OCI-LY7 (cell line): Measurements from ENCODE around the gene TAS1R2. TPM values are rescaled to one million over a fixed set of nuclear protein-coding genes. Genes with fewer than 3 reads are reported as not detected.
A peak's percentile ranks its signal among the peaks of the same experiment; 100 is the strongest.

Experiments used
- BruUV-seq: library from RNA; stranded (reverse); fragments of 400-500 nt; replicated peaks from 2 replicates; lab custom pipeline; 2021; lab: Mats Ljungman, UMichigan
- CTCF ChIA-PET: fragments of 300-600 bp; sonication (Branson Sonifier 250); formaldehyde crosslinking; loops from one replicate; lab custom pipeline; 2022; ENCODE audit warnings: antibody characterized with exemption; ENCODE audit not compliant: unreplicated experiment; lab: Charles Lee
- POLR2A ChIA-PET: fragments of 300-600 bp; sonication (Branson Sonifier 250); formaldehyde crosslinking; loops from one replicate; lab custom pipeline; 2022; ENCODE audit warnings: antibody characterized with exemption; lab: Charles Lee
- DNase-seq: peaks from one replicate; pipeline ENCODE4 v3.0.0-alpha.2; 2015; ENCODE audit warnings: low spot score
- H2AFZ ChIP-seq: fragments of 200-600 bp; sonication (generic), shearing (Covaris generic); 2 replicates; pipeline ENCODE4 v1.6.1; 2014; ENCODE audit warnings: mild to moderate bottlenecking, antibody characterized with exemption, low read length, moderate library complexity
- H3K27ac ChIP-seq: fragments of 200-600 bp; sonication (generic); 2 replicates; pipeline ENCODE4 v1.5.1; 2014; ENCODE audit warnings: mixed run types, low read depth, mild to moderate bottlenecking, moderate library complexity, low read length, inconsistent platforms; ENCODE audit not compliant: poor library complexity, severe bottlenecking
- H3K36me3 ChIP-seq: fragments of 200-600 bp; sonication (generic); 2 replicates; pipeline ENCODE4 v1.6.1; 2014; ENCODE audit warnings: mild to moderate bottlenecking, antibody characterized with exemption, low read length, moderate library complexity, mixed read lengths; ENCODE audit not compliant: insufficient read depth
- H3K4me1 ChIP-seq: fragments of 200-600 bp; sonication (generic); 2 replicates; pipeline ENCODE4 v1.5.1; 2014; ENCODE audit warnings: mild to moderate bottlenecking, low read length; ENCODE audit not compliant: insufficient read depth, poor library complexity, severe bottlenecking
- H3K4me2 ChIP-seq: fragments of 200-600 bp; sonication (generic); 2 replicates; pipeline ENCODE4 v1.6.1; 2014; ENCODE audit warnings: mild to moderate bottlenecking, low read length
- H3K4me3 ChIP-seq: fragments of 200-600 bp; sonication (generic); 2 replicates; pipeline ENCODE4 v1.5.1; 2014; ENCODE audit warnings: mild to moderate bottlenecking, low read depth, low read length; ENCODE audit not compliant: poor library complexity, severe bottlenecking
- H3K79me2 ChIP-seq: fragments of 200-600 bp; sonication (generic); 2 replicates; pipeline ENCODE4 v1.6.1; 2016; ENCODE audit warnings: low read depth, mild to moderate bottlenecking, low read length, moderate library complexity, mixed read lengths; ENCODE audit not compliant: insufficient read depth
- H3K9me2 ChIP-seq: fragments of 200-600 bp; sonication (generic); 2 replicates; pipeline ENCODE4 v1.6.1; 2016; ENCODE audit warnings: mild to moderate bottlenecking, low read length, mixed read lengths; ENCODE audit not compliant: insufficient read depth
- H3K9me3 ChIP-seq: fragments of 200-600 bp; sonication (generic); 2 replicates; pipeline ENCODE4 v1.6.1; 2014; ENCODE audit warnings: mild to moderate bottlenecking, mixed run types, low read length, mixed read lengths
- H4K20me1 ChIP-seq: fragments of 200-600 bp; sonication (generic); 2 replicates; pipeline ENCODE4 v1.6.1; 2014; ENCODE audit warnings: mild to moderate bottlenecking, antibody characterized with exemption, low read length, moderate library complexity, mixed read lengths; ENCODE audit not compliant: insufficient read depth
- EZH2phosphoT487 ChIP-seq: fragments of 200-600 bp; sonication (generic); IDR thresholded peaks from 2 replicates; pipeline ENCODE4 v1.6.1; 2018; ENCODE audit warnings: low read depth, borderline replicate concordance, mild to moderate bottlenecking, mixed run types, antibody characterized with exemption, low read length, moderate library complexity, mixed read lengths
- intact Hi-C: fragments of 100-400 bp; cut with micrococcal nuclease; formaldehyde crosslinking; loops from one replicate; pipeline ENCODE4 v1.10.0; 2022; ENCODE audit not compliant: unreplicated experiment
- total RNA-seq, 2 experiments: library from RNA; depleted of rRNA in 1 of 2; stranded (reverse); fragments of >200 nt in 1 of 2; shearing (Covaris generic) in 1 of 2; gene quantifications; 2 replicates each; pipeline ENCODE4 v1.2.3, GENCODE V29; 2014 to 2022
- TF ChIP-seq, protein P1 (sequence below): fragments of 200-600 bp; sonication (generic); conservative IDR thresholded peaks from 2 replicates; pipeline ENCODE4 v1.5.1; 2014; ENCODE audit warnings: mild to moderate bottlenecking, antibody characterized with exemption, low read length, moderate library complexity, mixed read lengths

Gene TAS1R2
- total RNA-seq, 2 experiments from 2014 or later = not detected

- POLR2A ChIA-PET = no interaction called here
- no peaks in the 10 kb centered on the region for H3K36me3 ChIP-seq
- H3K4me1 ChIP-seq = no peaks in the 10 kb centered on the region
- DNase-seq = no peak
- H4K20me1 ChIP-seq = no peaks in the 10 kb centered on the region
- no peaks in the 10 kb centered on the region for H3K9me2 ChIP-seq
- H3K27ac ChIP-seq = no peak overlapping the region
- no peak overlapping the region for H2AFZ ChIP-seq
- CTCF ChIA-PET = no interaction called here
- TF ChIP-seq EZH2phosphoT487 = no peak
- TF ChIP-seq, protein P1, sequence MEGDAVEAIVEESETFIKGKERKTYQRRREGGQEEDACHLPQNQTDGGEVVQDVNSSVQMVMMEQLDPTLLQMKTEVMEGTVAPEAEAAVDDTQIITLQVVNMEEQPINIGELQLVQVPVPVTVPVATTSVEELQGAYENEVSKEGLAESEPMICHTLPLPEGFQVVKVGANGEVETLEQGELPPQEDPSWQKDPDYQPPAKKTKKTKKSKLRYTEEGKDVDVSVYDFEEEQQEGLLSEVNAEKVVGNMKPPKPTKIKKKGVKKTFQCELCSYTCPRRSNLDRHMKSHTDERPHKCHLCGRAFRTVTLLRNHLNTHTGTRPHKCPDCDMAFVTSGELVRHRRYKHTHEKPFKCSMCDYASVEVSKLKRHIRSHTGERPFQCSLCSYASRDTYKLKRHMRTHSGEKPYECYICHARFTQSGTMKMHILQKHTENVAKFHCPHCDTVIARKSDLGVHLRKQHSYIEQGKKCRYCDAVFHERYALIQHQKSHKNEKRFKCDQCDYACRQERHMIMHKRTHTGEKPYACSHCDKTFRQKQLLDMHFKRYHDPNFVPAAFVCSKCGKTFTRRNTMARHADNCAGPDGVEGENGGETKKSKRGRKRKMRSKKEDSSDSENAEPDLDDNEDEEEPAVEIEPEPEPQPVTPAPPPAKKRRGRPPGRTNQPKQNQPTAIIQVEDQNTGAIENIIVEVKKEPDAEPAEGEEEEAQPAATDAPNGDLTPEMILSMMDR = 0 out of 2 replicates have a peak, but pooled peaks have one; percentile 26
- H3K79me2 ChIP-seq = no peaks in the 10 kb centered on the region
- BruUV-seq = no TSS peak
- H3K9me3 ChIP-seq = no peaks in the 10 kb centered on the region
- H3K4me2 ChIP-seq = no peak overlapping the region
- intact Hi-C loops = no loop called here
- no peak overlapping the region for H3K4me3 ChIP-seq
Measured at GRCh38 chr1:18828224-18828623, 31.2 kb downstream of the TAS1R2 start.

DNA sequence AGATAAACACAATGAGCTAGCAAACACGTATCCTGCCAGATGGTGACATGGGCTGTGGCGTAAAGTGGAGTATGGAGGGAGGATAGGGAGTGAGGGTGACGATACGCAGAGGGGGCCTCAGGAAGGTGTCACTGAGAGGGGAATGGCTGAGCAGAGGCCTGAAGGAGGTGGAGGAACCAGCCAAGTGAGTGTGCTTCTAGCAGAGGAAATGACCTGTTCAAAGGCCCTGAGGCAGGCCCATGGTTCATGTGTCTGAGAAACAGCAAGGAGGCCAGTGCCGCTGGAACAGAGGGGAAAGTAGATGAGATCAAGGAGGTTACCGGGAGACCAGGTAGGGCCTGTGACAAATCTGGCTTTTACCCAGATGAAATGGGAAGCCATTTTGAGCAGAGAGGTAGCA lies 36.0 kb downstream of the TAS1R2 start:
- Histone ChIP-seq H3K4me2 (no peak overlapping the region), H3K9me3 (no peaks in the 10 kb centered on the region), H2AFZ (no peak overlapping the region), H4K20me1 (no peaks in the 10 kb centered on the region), H3K36me3 (no peaks in the 10 kb centered on the region), H3K79me2 (no peaks in the 10 kb centered on the region), H3K4me3 (no peak overlapping the region), H3K4me1 (no peaks in the 10 kb centered on the region), H3K9me2 (no peaks in the 10 kb centered on the region), H3K27ac (no peak overlapping the region)
- TF ChIP-seq, protein P1 = 0 out of 2 replicates have a peak, but pooled peaks have one; percentile 12
- TF ChIP-seq EZH2phosphoT487 = no peak
- ChIA-PET POLR2A (interaction anchor here (1.2 kb wide), 1 partner anchor 9 kb away, joined by 3 read pairs; no protein-coding TSS in a partner anchor), CTCF (no interaction called here)
- no TSS peak for BruUV-seq
- no peak for DNase-seq
- intact Hi-C loops = no loop called here

- CTCF ChIA-PET = no interaction called here
- H3K4me2 ChIP-seq = no peak overlapping the region
- H3K27ac ChIP-seq = no peak overlapping the region
- no peaks in the 10 kb centered on the region for H3K36me3 ChIP-seq
- H4K20me1 ChIP-seq = no peaks in the 10 kb centered on the region
- no peak overlapping the region for H3K4me3 ChIP-seq
- POLR2A ChIA-PET = no interaction called here
- no peak for TF ChIP-seq EZH2phosphoT487
- TF ChIP-seq, protein P1 = peak; percentile 87
- H3K4me1 ChIP-seq = no peaks in the 10 kb centered on the region
- H2AFZ ChIP-seq = no peak overlapping the region
- no TSS peak for BruUV-seq
- no peaks in the 10 kb centered on the region for H3K9me3 ChIP-seq
- intact Hi-C loops = loop anchor here (1.0 kb wide), 1 partner anchor 224 kb away; no protein-coding TSS in a partner anchor
- H3K9me2 ChIP-seq = no peaks in the 10 kb centered on the region
- no peaks in the 10 kb centered on the region for H3K79me2 ChIP-seq
- DNase-seq = peak; percentile 58
Measured at GRCh38 chr1:18820791-18821641, 38.4 kb downstream of the TAS1R2 start.
